HG02571 (cell line): ENCODE results near the gene XXYLT1.
"Not testable (repeated sequence)": the region's sequence is repeated elsewhere in the genome, so short reads cannot be mapped to it uniquely, and the experiment has no call there.

Experiments used
- ATAC-seq: cut with Tn5 transposase; IDR thresholded peaks from one replicate; pipeline ENCODE4 v1.9.1; 2021; ENCODE audit warnings: mild to moderate bottlenecking, moderate library complexity; ENCODE audit not compliant: unreplicated experiment

Gene XXYLT1

GRCh38 chr3:195117978-195118581, 152.9 kb downstream of the XXYLT1 start:
- no peak for ATAC-seq

GRCh38 chr3:195116407-195117185, 154.4 kb downstream of the XXYLT1 start:
- no peak for ATAC-seq

- no peak for ATAC-seq
Measured at GRCh38 chr3:195115600-195116406, 155.2 kb downstream of the XXYLT1 start.

- no peak for ATAC-seq
Measured at GRCh38 chr3:195114786-195115599, 156.0 kb downstream of the XXYLT1 start.

GRCh38 chr3:195113536-195114425, 157.2 kb downstream of the XXYLT1 start:
- ATAC-seq = no peak

- ATAC-seq = no peak
Measured at GRCh38 chr3:195113048-195113447, 157.9 kb downstream of the XXYLT1 start.

GRCh38 chr3:195112361-195112791, 158.6 kb downstream of the XXYLT1 start:
- ATAC-seq = no peak

- no peak for ATAC-seq
Measured at GRCh38 chr3:195111766-195112165, 159.2 kb downstream of the XXYLT1 start.

- no peak for ATAC-seq
Measured at GRCh38 chr3:195111319-195111705, 159.6 kb downstream of the XXYLT1 start.

- no peak for ATAC-seq
Measured at GRCh38 chr3:195110647-195111318, 160.2 kb downstream of the XXYLT1 start.

GRCh38 chr3:195109098-195109657, 161.8 kb downstream of the XXYLT1 start:
- no peak for ATAC-seq

GRCh38 chr3:195107593-195107992, 163.4 kb downstream of the XXYLT1 start:
- no peak for ATAC-seq

- not testable (repeated sequence) for ATAC-seq
Measured at GRCh38 chr3:195107031-195107430, 163.9 kb downstream of the XXYLT1 start.

- ATAC-seq = peak; percentile 65
Measured at GRCh38 chr3:195106418-195106906, 164.5 kb downstream of the XXYLT1 start.

- no peak for ATAC-seq
Measured at GRCh38 chr3:195105841-195106417, 165.0 kb downstream of the XXYLT1 start.

GRCh38 chr3:195105389-195105788, 165.6 kb downstream of the XXYLT1 start:
- ATAC-seq = no peak

- no peak for ATAC-seq
Measured at GRCh38 chr3:195104340-195104739, 166.6 kb downstream of the XXYLT1 start.

GRCh38 chr3:195103623-195104022, 167.3 kb downstream of the XXYLT1 start:
- no peak for ATAC-seq
